Bronchial epithelial cell (primary cell): ENCODE results near the gene GTF3C1. TPM values are rescaled to one million over a fixed set of nuclear protein-coding genes. Genes with fewer than 3 reads are reported as not detected.

Experiments
- DNase-seq: peaks from one replicate; pipeline ENCODE4 v3.0.0-alpha.2; 2010; ENCODE audit warnings: low read depth
- FAIRE-seq: peaks from 2 replicates; lab custom pipeline; 2011; peaks lifted over from hg19 to GRCh38; lab: Jason Lieb, UNC
- H3K27me3 ChIP-seq: 2 replicates; pipeline ENCODE4 v1.5.1; 2011; ENCODE audit warnings: low read length; ENCODE audit not compliant: control insufficient read depth, insufficient read depth
- H3K36me3 ChIP-seq: 2 replicates; pipeline ENCODE4 v1.5.1; 2011; ENCODE audit warnings: low read length; ENCODE audit not compliant: control insufficient read depth, insufficient read depth
- H3K4me3 ChIP-seq: 2 replicates; pipeline ENCODE4 v1.5.1; 2011; ENCODE audit warnings: mild to moderate bottlenecking, low read depth, low read length, control low read depth
- CTCF ChIP-seq: IDR thresholded peaks from 2 replicates; pipeline ENCODE4 v1.5.1; 2011; ENCODE audit warnings: mild to moderate bottlenecking, moderate library complexity, low read length, control low read depth, inconsistent platforms; ENCODE audit not compliant: insufficient read depth, severe bottlenecking
- total RNA-seq: library from RNA; depleted of rRNA; stranded (reverse); fragments of >200 nt; gene quantifications from 2 replicates; pipeline ENCODE4 v1.2.1, GENCODE V29; 2014

Gene GTF3C1
- total RNA-seq, 1 donor from 2014 or later = 40.8 TPM

DNA sequence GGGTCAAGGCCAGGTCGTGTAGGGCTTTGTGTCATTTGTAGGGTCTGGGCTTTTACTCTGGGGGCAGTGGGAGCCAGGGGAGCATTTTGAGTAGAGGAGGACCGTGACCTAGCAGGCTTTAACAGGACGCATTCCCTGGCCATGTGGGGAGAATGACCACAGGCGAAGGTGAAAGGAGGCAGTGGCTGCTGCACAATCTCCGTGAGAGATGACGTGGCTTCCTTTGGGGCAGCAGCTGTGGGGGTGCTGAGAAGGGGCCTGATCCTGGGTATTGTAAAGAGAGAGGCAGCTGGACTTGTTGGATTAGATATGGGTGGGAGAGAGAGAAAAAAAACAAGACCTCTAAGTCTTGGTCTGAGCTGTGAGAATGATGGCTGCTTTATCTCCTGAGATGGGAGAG, 46.3 kb upstream of the GTF3C1 start:
- no peak for DNase-seq
- peaks cover 3% of the 10 kb centered on the region for H3K36me3 ChIP-seq
- no peak overlapping the region for H3K4me3 ChIP-seq
- no peaks in the 10 kb centered on the region for H3K27me3 ChIP-seq
- TF ChIP-seq CTCF = no peak
- no peak for FAIRE-seq

DNA sequence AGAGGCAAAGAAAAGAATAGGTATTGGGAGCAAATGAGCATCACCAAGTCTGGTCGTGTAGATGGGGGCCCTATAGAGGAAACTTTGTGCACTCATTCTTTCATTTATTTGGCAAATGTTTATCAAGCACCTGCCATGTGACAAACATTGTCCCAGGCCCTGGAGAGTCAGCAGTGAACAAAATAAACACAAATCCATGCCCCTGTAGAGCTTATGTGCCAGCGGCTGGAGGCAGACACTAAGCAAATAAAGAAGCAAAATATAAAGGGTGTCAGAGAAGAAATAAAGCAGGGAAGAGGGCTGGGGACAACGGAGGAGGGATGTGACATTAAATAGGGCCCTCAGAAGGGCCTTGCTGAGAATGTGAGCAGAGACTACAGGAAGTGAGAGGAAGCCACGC, 45.8 kb upstream of the GTF3C1 start:
- Histone ChIP-seq H3K36me3 (peaks cover 3% of the 10 kb centered on the region), H3K4me3 (no peak overlapping the region), H3K27me3 (no peaks in the 10 kb centered on the region)
- FAIRE-seq (no peak), DNase-seq (no peak)
- no peak for TF ChIP-seq CTCF

DNA sequence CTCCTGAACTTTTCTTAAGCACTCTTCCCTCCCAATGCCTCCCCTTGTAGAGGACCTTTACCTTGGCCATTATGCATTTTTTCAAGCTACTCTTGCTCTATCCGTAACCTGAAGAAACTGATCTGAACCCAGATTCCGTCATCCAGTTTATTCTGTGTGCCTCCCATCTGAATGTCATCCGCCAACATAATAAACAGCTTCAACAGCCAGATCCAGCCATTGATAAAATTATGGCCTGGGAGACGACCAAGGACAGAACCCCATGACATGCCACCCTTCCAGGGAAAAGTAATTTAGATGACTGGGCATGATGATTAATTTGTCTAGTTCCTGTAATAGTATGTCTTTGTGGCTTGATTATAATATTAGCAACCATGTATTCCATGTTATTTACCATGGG, 42.1 kb upstream of the GTF3C1 start:
- FAIRE-seq (no peak), DNase-seq (no peak)
- no peak overlapping the region for H3K4me3 ChIP-seq
- no peaks in the 10 kb centered on the region for H3K27me3 ChIP-seq
- no peak for TF ChIP-seq CTCF
- H3K36me3 ChIP-seq = no peaks in the 10 kb centered on the region

DNA sequence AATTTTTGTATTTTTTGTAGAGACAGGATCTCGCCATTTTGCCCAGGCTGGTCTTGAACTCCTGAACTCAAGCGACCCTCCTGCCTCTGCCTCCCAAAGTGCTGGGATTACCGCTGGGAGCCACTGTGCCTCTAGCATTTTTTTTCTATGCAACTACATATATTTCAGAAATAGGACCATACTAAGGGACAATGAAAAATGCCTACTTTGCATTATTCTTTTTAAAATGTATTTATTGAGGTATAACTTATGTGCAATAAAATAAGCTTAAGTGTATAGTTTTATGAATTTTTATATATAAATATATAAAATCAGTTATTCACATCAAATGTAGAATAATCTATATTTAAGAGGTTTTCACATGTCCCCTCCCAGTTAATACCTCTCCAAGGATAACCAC, 38.3 kb upstream of the GTF3C1 start:
- FAIRE-seq (no peak), DNase-seq (no peak)
- TF ChIP-seq CTCF = no peak
- H3K27me3 ChIP-seq = no peaks in the 10 kb centered on the region
- peaks cover 1% of the 10 kb centered on the region for H3K36me3 ChIP-seq
- H3K4me3 ChIP-seq = no peak overlapping the region

- Histone ChIP-seq H3K36me3 (peaks cover 1% of the 10 kb centered on the region), H3K4me3 (no peak overlapping the region), H3K27me3 (no peaks in the 10 kb centered on the region)
- no peak for DNase-seq
- no peak for FAIRE-seq
- TF ChIP-seq CTCF = no peak
Measured at GRCh38 chr16:27586711-27587110, 37.0 kb upstream of the GTF3C1 start.

- no peaks in the 10 kb centered on the region for H3K27me3 ChIP-seq
- FAIRE-seq (no peak), DNase-seq (no peak)
- no peak for TF ChIP-seq CTCF
- H3K4me3 ChIP-seq = no peak overlapping the region
- H3K36me3 ChIP-seq = peaks cover 1% of the 10 kb centered on the region
Measured at GRCh38 chr16:27585200-27585599, 35.5 kb upstream of the GTF3C1 start.
